GM18502 (cell line): ENCODE data around the gene ELMO2.

Experiments used
- ATAC-seq: cut with Tn5 transposase; IDR thresholded peaks from one replicate; pipeline ENCODE4 v1.9.1; 2021; ENCODE audit warnings: mild to moderate bottlenecking; ENCODE audit not compliant: unreplicated experiment, poor library complexity

The ELMO2 gene

DNA sequence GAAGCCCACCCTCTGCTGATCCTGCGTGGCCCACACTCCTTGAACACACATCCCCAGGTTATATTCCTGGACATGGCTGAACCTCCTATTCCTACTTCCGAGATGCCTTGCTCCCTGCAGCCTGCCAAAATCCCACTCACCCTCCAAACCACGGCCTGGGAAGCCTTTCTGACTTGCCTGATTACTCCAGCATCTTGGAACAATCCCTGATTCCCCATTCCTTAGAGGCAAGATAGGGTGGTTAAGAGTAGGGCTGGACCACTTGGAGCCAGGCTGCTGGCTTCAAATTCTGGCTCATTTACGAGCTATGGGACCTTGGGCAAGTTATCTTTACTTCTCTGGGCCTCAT is 52.2 kb downstream of the ELMO2 start:
- no peak for ATAC-seq

DNA sequence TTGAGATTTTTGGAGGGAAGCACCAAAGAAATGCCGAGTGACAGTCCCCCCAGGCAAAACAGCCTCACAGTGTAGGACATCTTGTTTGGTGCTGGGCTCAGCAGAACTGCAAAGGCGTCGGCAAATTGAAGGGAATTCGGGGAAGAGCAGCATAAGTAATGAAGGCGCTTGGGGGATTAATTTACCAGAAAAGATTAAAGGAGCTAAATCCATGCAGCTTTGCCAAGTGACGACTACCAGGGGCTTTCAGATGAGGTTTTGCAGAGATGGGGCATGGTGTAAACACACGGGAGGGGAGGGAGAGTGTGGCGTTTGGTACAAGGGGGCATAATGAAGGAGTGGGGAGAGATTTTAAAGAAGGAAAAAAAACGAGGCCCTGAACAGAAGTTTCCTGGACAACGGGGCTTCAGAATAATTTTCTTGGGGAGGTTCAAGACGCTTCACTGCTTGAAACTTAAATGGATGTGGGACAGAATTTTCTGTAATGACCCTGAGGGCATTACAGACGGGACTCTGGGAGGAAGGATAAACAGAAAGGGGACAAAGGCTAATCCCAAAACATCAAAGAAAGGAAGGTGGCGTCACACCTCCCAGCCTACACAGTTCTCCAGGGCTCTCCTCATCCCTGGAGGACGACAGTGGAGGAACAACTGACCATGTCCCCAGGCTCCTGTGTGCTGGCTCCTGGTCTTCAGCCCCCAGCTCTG is 52.8 kb downstream of the ELMO2 start:
- ATAC-seq = no peak

DNA sequence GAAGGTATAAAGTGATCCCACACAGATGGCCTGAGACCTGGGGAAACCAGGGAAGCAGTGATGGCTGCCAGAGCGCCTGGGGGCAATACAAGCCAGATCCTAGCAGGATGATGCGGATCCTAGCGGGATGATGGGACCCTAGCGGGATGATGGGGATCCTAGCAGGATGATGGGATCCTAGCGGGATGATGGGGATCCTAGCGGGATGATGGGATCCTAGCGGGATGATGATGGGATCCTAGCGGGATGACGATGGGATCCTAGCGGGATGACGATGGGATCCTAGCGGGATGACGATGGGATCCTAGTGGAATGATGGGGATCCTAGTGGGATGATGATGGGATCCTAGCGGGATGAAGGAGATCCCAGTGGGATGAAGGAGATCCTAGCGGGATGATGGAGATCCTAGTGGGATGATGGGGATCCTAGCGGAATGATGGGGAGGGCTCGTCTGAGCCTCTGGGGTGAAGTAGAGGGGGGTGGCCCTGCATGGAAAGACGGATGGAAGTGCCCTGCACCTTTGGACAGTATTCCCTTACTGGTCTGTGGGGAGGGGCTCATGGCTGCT is 54.0 kb downstream of the ELMO2 start:
- ATAC-seq = no peak

DNA sequence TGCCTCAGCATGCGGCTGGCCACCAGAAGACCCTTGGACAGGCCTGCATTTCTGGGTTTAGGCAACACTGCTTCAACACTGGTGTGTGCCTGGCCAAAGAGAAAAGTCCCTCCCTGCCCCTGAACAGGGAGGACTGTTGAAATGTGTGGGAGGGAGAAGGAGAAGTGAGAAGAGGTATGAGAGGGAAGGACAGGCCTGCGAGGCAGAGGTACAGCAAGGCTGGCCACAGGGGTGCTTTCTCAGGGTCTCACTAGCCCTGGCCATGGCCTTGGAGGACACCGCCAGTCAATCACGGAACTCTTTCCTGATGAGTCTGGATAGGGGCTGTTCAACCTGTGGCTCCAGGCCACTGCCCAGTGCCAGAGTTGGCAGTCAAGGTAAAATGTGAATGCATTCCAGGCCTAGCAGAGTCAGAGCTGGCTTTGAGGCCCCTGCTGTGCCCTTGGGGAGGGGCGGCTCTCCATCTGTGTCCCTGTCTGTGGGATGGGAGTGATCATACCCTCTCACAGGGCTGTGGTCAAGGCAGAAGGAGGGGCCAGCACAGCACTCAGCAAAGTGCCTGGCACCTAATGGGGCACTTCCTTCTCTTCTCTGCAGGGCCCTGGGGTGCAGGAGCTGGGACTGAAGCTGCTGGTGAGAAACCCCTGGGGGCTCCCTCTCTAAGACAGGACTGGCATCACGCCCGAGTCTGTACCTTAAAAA is 54.9 kb downstream of the ELMO2 start:
- no peak for ATAC-seq

DNA sequence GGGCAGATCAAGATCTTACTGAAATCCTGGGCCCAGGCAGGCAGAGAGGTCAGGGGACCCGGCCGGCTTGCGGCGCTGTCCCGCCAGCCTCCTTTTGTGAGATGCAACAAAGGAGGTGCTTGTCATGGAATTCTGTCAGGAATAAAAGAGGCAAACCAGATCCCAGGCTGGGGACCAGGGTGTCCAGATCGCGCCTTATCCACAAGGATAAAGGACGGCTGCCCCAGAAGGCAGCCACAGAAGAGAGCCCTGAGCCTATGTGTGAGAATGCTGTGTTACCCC is 55.5 kb downstream of the ELMO2 start:
- no peak for ATAC-seq

DNA sequence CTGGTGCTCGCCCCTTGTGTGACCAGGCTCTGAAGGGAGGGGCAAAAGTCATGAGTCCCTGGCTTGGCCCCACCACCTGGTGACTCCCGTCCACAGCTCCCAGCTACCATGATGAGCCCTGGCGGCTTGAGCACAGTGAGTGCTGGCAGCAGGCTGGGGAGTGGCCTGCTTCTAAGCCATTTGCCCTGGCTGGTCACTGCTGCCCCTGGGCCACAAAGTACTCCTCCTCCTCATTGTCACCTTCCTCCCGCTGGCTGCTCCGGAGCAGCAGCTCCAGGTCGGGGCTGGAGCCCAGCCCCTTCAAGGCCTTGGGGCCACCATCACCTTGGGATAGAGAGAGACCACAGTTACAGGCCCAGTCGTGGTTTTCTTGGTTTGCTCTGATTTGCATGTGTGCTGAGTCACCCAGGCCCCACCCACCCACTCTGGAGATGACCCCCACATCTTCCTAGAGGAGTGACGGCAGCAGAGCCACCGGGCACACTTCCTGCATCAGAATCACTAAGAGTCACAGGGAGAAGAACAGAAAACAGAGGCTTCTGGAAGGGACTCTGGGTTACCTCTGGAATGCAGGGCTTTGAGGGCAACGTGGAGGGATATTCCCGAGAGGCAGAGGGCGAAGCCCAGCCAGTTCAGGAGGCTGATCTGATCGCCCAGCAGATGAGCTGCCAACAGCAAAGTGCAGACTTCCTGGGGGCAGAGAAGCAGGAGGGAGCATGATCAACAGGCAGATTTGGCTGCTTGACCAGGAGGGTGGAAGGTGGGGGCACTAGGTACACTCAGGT is 56.0 kb downstream of the ELMO2 start:
- peak; percentile 72 for ATAC-seq

DNA sequence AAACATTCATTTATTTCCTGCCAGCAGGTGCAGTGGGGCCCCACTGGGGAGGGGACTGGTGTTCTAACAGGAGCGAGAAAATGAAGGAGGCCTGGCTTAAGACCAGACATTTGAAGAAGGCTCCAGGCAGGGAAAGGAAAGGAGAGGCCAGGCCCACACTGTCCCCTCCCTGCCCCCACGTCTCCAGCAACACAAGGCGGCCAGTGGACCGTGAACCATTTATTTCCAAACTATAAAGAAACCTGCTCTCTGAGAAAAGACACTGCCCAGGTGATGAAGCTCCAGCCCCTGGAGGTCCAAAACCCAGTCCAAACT is 56.7 kb downstream of the ELMO2 start:
- no peak for ATAC-seq

DNA sequence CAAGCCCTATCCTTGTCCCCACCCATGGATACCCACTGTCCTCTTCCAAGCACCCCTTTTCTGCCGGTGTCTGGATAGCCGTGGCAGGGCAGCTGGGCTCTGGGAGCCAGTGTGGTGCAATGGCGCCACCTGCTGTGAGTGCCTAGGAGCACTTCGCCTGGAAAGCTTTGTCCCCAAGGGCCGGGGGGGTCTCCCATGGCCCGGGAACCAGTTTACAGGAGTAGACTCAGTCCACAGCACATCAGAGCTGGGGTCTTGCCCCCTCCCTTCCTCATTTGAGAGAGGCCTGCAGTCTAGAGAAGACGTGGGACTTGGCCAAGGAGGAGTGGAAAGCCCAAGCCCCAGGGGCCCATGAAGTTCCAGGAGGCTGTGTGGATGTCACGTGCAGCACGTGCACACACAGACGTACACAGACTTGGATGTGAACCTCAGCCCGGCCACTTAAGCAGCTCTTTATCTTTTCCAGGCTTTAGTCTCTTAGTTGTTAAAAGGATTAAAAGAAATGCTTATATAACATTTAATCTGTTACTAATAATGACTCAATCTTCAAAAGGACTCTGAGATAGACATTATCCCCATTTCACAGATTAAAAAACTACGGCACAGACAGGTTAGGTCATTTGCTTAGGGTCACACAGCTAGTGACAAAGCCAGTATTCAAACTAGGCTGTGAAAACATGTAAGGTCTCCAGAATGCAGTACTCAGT is 57.2 kb downstream of the ELMO2 start:
- ATAC-seq = no peak

DNA sequence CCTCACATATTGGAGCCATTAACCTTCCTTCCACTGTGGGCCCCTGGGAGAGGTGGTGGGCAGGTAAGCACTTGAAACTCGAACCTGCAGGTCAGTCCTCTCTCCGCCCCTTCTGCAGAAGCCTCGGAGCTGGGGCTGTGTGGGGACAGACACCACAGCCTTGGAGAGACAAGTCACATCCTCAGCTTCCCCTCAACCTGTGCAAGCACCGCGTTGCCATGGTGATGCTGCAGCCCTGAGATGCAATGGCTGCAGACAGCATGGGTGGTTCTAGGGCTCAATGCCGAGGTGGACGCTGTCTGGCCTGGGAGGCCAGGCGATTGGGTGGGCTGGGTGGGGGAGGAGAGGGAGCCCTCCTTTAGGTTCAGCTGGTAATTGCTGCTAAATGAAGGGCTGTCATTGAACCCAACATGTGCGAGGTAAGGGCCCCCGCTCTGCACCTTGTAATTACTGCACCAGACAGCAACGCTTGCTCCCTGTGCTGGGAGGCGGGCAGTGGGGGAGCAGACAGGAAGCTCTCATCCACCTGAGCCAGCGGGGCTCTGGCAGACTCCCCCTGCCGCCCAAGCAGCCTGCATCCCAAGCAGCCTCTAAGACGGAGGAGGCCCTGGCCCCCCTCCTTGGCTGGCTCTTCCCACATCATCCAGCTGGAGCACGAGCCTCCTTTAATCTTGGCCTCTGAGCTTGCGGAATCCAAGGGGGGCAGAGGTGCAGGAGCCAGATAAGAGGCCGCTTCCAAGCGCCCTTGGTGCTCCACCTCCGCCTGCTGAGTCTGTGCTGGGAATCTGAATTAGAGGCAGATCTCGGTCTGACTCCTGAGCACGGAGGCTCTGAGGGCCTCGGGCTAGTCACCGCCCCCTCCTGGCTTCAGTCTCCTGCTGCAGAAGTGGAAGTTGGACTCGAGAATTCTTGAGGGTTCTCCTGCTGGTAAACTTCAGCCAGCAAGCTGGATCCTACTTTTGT is 58.3 kb downstream of the ELMO2 start:
- ATAC-seq = no peak

DNA sequence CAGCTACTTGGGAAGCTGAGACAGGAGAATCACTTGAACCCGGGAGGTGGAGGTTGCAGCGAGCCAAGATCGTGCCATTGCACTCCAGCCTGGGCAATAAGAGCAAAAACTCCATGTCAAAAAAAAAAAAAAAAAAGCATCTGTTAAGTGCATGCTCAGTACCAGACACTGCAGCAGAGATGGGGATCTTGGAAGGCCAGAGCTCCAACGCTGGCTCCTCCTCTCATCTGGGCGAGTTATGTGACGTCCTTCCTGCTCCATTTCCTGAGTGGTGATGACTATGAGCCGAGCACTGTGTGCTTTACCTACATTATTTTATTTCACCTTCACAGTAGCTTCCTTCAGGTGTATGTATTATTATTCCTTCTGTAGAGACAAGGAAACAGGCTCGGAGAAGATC is 59.6 kb downstream of the ELMO2 start:
- no peak for ATAC-seq

DNA sequence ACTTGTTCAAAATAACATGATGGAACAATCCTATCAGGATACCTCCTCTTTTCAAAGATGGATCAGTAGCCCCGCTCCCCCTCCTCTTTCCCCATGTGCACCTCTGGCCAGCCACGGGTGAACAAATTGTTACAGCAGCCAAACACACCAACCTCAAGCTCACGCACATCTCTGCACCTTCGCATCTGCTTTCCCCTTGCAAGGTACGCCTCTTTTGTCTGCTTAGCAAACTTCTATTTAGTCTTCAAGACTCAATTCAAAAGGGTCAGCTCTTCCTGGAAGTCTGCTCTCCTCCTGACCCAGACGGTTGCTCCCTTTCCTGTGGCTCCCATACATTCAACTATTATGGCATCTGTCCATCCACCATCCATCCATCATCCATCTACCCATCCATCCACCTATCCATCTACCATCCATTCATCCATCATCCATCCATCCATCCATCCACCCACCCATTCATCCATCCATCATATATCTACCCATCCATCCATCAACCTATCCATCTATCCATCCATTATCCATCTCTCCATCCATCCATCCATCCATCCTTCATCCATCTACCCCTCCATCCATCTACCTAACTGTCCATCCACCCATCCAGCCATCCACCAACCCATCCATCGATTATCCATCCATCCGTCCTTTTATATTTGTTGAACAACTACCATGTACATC is 61.8 kb downstream of the ELMO2 start:
- ATAC-seq = no peak

DNA sequence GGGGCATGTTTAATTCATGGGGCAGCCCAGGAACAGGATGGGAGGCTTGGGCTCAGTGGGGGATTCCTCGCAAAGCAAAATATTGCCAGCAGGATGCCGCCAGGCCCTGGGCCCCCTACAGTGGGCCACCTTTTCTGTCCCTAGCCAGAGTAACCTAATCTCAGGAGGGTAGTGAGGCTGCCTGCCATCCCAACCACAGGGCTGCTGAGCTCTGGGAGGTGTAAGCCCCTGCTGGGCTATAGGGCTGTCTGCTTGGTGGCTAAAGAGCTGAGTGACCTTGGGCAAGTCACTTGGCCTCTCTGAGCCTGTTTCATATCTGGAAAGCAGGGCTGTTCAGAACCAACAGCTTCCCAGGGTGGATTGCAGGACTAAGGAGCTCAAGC is 62.4 kb downstream of the ELMO2 start:
- no peak for ATAC-seq

DNA sequence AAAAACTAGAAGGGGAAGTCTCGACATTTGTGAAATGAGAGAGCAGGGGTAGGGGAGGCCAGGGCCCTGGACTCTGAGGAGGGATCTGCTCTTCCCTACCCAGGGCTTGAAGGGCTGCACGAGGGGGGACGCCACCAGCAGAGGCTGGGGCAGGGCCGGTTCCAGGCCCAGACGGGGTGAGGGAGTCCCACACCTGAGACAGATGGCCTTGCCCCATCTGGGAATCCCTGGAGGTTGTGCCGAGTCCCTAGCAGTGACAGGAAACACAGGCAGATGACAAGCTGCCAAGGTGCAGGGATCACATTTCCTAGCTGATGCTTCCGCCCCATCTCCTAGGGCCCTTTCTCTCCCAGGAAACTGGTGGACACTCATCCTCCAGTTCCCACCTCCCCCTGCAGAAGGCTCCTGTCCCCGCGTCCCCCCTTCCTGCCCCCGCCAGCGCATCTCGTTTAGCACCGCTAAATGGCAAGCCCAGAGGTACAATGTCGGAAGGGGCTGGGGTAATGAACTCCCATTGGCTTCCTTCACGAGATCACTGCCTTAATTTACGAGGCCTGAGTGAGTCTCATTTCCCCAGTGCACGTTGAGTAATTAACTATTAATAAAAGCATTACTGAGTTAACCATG is 63.0 kb downstream of the ELMO2 start:
- ATAC-seq = no peak

DNA sequence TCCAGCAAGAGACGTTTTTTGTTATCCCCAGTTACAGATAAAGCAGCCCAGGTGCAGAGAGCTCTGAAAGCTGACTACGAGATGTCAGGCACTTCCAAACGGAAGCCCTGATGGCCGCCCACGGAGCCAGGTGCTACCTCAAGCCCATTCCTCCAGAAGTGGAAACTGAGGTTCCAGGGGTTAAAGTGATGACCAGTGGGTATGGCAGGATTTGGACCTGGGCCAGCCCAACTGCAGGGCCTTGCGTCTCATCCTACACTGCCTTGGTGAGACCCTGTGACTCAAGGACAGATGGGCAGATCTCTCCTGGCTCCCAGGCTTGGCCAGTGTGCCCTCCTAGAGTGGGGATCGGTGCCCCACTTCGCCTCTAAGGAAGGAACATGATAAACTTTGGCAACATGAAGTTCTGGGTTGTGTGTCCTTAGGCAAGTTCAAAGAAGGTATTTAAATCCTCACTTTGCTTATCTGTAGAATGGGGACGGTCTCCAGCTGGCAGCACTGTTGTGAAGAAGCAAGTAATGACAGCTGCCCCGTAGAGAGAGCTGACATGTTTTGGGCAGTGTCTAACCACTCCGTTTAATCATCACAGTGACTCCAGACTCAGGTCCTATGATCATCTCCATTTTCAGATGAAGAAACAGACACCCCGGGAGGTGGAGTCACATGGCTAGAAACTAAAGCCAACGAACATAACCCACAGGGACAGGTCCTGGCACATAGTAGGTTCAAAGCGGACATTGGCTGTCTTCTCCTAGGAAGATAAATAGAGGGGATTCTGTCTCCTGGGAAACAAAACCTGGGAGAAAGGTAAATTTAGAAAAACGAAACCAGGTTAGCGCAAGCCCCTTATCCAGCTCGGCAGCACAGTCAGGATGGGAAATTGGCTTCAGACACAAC is 63.7 kb downstream of the ELMO2 start:
- ATAC-seq = no peak

DNA sequence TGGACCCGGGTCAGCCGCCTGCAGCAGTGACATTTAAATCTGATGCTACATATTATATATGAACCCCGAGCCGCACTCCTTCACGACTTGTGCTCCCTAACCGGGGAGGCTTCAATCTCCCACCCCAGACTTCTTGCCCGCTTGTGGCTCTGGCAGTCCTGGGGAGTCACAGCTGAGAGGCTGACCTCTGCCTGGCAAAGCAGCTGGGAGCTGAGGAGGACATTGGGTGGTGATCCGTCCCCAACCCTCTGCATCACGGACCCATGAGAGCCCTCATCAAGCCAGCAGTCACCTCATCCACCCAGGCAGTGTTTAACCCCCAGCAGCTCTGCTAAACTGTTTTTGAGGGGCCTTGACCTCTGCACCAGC is 64.4 kb downstream of the ELMO2 start:
- ATAC-seq = no peak

DNA sequence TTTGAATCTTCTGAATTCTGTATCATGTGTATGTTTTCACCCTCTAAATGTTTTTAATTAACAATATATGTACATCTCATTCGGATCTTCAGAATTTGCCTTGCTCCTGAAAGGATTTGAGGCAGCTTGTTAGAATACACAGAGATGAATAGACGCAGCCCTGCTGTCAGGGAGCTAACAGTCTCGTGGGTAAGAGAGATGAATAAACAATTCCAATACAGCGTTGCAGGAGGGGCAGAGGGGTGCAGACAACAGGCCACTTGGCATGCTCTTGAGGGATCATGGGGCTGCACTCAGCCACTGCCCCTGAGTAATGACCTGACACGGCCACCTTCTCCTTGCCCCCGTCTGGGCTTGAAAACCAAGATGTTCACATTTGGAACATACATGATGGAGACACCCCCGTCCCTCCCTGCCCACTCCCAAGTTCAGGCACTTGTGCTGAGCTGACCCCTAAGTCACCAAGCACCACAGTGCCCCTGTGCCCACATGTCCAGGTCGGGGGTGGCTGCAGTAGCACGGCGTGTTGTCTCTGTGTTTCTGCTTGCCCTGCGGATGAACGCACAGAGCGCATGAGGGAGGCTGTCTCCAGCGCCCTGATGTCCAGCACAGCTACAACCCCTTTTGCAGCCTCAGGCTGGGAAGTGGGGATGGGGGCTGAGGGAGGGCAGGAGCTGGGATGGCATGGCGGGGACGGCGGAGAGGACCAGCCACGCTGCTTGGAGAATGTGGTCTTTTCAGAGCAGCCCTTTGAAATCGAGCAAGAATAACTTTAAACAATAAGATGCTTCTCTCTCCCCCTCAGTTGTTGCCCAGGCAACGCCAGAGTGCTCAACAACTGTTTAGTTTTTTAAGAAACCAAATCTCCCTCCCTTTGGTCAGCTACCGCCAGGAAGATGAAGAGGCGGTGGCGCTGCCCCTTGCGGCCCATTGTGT is 65.1 kb downstream of the ELMO2 start:
- no peak for ATAC-seq

DNA sequence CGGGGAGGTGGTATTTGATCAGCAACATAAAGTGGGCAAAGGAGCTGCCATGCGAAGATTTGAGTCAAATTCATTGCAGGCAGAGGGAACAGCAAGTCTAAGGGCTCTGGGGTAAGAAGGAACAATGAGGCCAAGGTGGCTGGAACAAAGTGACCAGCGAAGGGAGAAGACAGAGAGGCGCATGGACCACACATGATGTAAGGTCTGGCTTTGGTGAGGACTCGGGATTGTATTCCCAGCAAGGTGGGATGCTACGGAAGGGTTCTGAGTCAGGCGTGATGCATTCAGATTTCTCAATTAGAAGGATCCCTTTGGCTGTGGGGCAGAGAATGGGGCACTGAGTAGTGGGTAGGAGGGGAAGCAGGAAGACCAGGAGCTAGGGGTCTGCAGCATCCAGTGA is 67.4 kb downstream of the ELMO2 start:
- no peak for ATAC-seq
